SH-SY5Y (cell line): Measurements from ENCODE around the gene RNF208.

Source experiments
- GATA2 ChIP-seq: IDR thresholded peaks from 2 replicates; pipeline ENCODE4 v1.6.1; 2011; ENCODE audit warnings: mild to moderate bottlenecking, low read depth, low read length
- GATA3 ChIP-seq: IDR thresholded peaks from 2 replicates; pipeline ENCODE4 v1.6.1; 2011; ENCODE audit warnings: low read depth, mild to moderate bottlenecking, low read length, moderate library complexity

The RNF208 gene

GRCh38 chr9:137244486-137245449 is 22.7 kb upstream of the RNF208 start:
- TF ChIP-seq GATA3 (no peak), GATA2 (no peak)

- TF ChIP-seq GATA3 (no peak), GATA2 (no peak)
These were observed 21.8 kb upstream of the RNF208 start for GRCh38 chr9:137243626-137244485.

GRCh38 chr9:137242269-137243203 is 20.5 kb upstream of the RNF208 start:
- TF ChIP-seq GATA3 (no peak), GATA2 (no peak)

GRCh38 chr9:137241490-137242268 is 19.6 kb upstream of the RNF208 start:
- TF ChIP-seq GATA3, result no peak
- TF ChIP-seq GATA2, result no peak

- TF ChIP-seq GATA3, result no peak
- no peak for TF ChIP-seq GATA2
These were observed 18.9 kb upstream of the RNF208 start, which contains the start of gene TUBB4B for GRCh38 chr9:137240841-137241489. Gene TUBB4B, plus strand, starts transcription at chr9:137241287. Its CDS starts 74 bp downstream, at chr9:137241361.

- TF ChIP-seq GATA2 (no peak), GATA3 (no peak)
These were observed 18.3 kb upstream of the RNF208 start for GRCh38 chr9:137240318-137240840.

GRCh38 chr9:137237759-137238726 is 16.0 kb upstream of the RNF208 start:
- no peak for TF ChIP-seq GATA2
- no peak for TF ChIP-seq GATA3

GRCh38 chr9:137236936-137237421 is 14.9 kb upstream of the RNF208 start:
- TF ChIP-seq GATA3, result no peak
- no peak for TF ChIP-seq GATA2

- TF ChIP-seq GATA3 (no peak), GATA2 (no peak)
These were observed 14.3 kb upstream of the RNF208 start for GRCh38 chr9:137236238-137236935.
